ENCODE results near the gene OR5AU1. TPM values are rescaled to one million over a fixed set of nuclear protein-coding genes. Genes with fewer than 3 reads are reported as not detected.

OR5AU1 gene
- total RNA-seq, 1 donor from 2014 or later: not detected

- no peaks in the 10 kb centered on the region for H3K36me3 ChIP-seq
- Mint-ChIP-seq H3K36me3 (no peaks in the 10 kb centered on the region), H3K27me3 (ENCODE audit: insufficient read depth, low read depth) (peaks cover 8% of the 10 kb centered on the region), H3K4me1 (no peaks in the 10 kb centered on the region), H3K27ac (no peak overlapping the region), H3K4me3 (no peak overlapping the region), H3K9me3 (no peaks in the 10 kb centered on the region)
- peak; percentile 6 for DNase-seq (ENCODE audit: low spot score)
- no peaks in the 10 kb centered on the region for H4K20me1 ChIP-seq (ENCODE audit: low read depth)
- H3K27ac ChIP-seq: no peak overlapping the region
- H3K4me2 ChIP-seq: no peak overlapping the region
- no peaks in the 10 kb centered on the region for H3F3A ChIP-seq (ENCODE audit: low read depth)
- H3K4me3 ChIP-seq: no peak overlapping the region
- no peaks in the 10 kb centered on the region for H3K79me2 ChIP-seq (ENCODE audit: low read depth)
- no peak overlapping the region for H3K9ac ChIP-seq
- no peaks in the 10 kb centered on the region for H3K9me3 ChIP-seq (ENCODE audit: low read depth)
- no peak overlapping the region for H2AFZ ChIP-seq (replicated peaks)
- H3K4me1 ChIP-seq: peaks cover 3% of the 10 kb centered on the region
- H3K27me3 ChIP-seq: no peaks in the 10 kb centered on the region
- TF ChIP-seq EZH2 (IDR thresholded peaks at IDR 0.05) (no peak), CTCF (IDR thresholded peaks at IDR 0.05) (peak; percentile 84), EZH2phosphoT487 (IDR thresholded peaks at IDR 0.05) (no peak)
Measured at GRCh38 chr14:21136024-21136423, 19.8 kb downstream of the OR5AU1 start.

- no peaks in the 10 kb centered on the region for H3F3A ChIP-seq (ENCODE audit: low read depth)
- no peaks in the 10 kb centered on the region for H3K9me3 ChIP-seq (ENCODE audit: low read depth)
- Mint-ChIP-seq H3K4me3 (no peak overlapping the region), H3K36me3 (no peaks in the 10 kb centered on the region), H3K9me3 (no peaks in the 10 kb centered on the region), H3K4me1 (no peaks in the 10 kb centered on the region), H3K27ac (no peak overlapping the region), H3K27me3 (ENCODE audit: insufficient read depth, low read depth) (peaks cover 10% of the 10 kb centered on the region)
- no peaks in the 10 kb centered on the region for H3K36me3 ChIP-seq
- H3K4me3 ChIP-seq: no peak overlapping the region
- H3K27ac ChIP-seq: no peak overlapping the region
- H2AFZ ChIP-seq (replicated peaks): peak overlapping the region; percentile 74
- H3K79me2 ChIP-seq (ENCODE audit: low read depth): no peaks in the 10 kb centered on the region
- H3K27me3 ChIP-seq: no peaks in the 10 kb centered on the region
- H3K4me1 ChIP-seq: peaks cover 3% of the 10 kb centered on the region
- H3K4me2 ChIP-seq: no peak overlapping the region
- TF ChIP-seq CTCF (IDR thresholded peaks at IDR 0.05) (no peak), EZH2phosphoT487 (IDR thresholded peaks at IDR 0.05) (no peak), EZH2 (IDR thresholded peaks at IDR 0.05) (no peak)
- H4K20me1 ChIP-seq (ENCODE audit: low read depth): no peaks in the 10 kb centered on the region
- DNase-seq (ENCODE audit: low spot score): no peak
- H3K9ac ChIP-seq: no peak overlapping the region
Measured at GRCh38 chr14:21133901-21134300, 22.0 kb downstream of the OR5AU1 start.

- no peaks in the 10 kb centered on the region for H3K27me3 Mint-ChIP-seq (ENCODE audit: insufficient read depth, low read depth)
- no peak overlapping the region for H3K9ac ChIP-seq
- no peak overlapping the region for H3K27ac Mint-ChIP-seq
Measured at GRCh38 chr14:21123429-21123828, 32.4 kb downstream of the OR5AU1 start.

More at GRCh38 chr14:21123429-21123828, 32.4 kb downstream of the OR5AU1 start:
- no peak overlapping the region for H3K4me3 ChIP-seq
- no peaks in the 10 kb centered on the region for H3F3A ChIP-seq (ENCODE audit: low read depth)
- H3K9me3 ChIP-seq (ENCODE audit: low read depth): no peaks in the 10 kb centered on the region
- H3K36me3 ChIP-seq: no peaks in the 10 kb centered on the region
- H3K27me3 ChIP-seq: no peaks in the 10 kb centered on the region
- Mint-ChIP-seq H3K4me1 (no peaks in the 10 kb centered on the region), H3K9me3 (peaks cover 2% of the 10 kb centered on the region), H3K4me3 (no peak overlapping the region), H3K36me3 (no peaks in the 10 kb centered on the region)
- no peak for DNase-seq (ENCODE audit: low spot score)
- H3K4me2 ChIP-seq: no peak overlapping the region
- TF ChIP-seq EZH2phosphoT487 (IDR thresholded peaks at IDR 0.05) (no peak), EZH2 (IDR thresholded peaks at IDR 0.05) (no peak), CTCF (IDR thresholded peaks at IDR 0.05) (no peak)
- no peak overlapping the region for H2AFZ ChIP-seq (replicated peaks)
- no peaks in the 10 kb centered on the region for H3K4me1 ChIP-seq
- no peak overlapping the region for H3K27ac ChIP-seq
- no peaks in the 10 kb centered on the region for H3K79me2 ChIP-seq (ENCODE audit: low read depth)
- no peaks in the 10 kb centered on the region for H4K20me1 ChIP-seq (ENCODE audit: low read depth)

All from neural progenitor cell (in vitro differentiated cells).